Activated CD4-positive, alpha-beta T cell treated with anti-CD3 and anti-CD28 coated beads, Interleukin-2, amount 50 U/mL, for 1 hour (primary cell): ENCODE results near the gene H2BW2.
"Not testable (repeated sequence)": the region's sequence is repeated elsewhere in the genome, so short reads cannot be mapped to it uniquely, and the experiment has no call there.

Source experiments
- DNase-seq: peaks from one replicate; pipeline ENCODE4 v3.0.0-alpha.2; 2020

The H2BW2 gene

DNA sequence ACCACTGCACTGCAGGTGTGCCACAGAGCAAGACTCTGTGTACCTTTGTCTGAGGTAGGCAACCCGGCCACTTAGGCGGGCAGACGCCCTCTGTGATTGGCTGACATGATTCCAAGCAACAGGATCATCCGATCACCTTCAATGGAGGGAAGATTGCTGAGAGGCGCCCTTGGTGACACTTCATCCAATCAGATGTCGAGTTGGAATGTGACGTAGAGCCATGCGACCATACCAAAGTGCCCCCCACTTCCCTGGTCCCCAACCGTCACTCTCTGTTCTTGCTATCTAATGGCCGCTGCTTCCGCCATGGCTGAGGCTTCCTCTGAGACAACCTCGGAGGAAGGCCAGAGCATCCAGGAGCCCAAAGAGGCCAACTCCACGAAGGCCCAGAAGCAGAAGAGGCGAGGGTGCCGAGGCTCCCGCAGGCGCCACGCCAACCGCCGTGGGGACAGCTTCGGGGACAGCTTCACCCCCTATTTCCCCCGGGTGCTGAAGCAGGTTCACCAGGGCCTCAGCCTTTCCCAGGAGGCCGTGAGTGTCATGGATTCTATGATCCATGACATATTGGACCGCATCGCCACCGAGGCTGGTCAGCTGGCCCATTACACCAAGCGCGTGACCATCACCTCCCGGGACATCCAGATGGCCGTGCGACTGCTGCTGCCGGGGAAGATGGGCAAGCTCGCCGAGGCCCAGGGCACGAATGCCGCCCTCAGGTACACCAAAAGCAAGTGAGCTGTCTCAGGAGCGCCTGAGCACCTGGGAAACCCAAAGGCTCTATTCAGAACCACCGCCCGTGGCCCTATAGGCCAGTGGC is at the start of gene H2BW2:
Gene H2BW2 (plus strand): TSS at position 268 of the 817 bp plus-strand sequence. CDS start 39 bp downstream, at position 307.
- DNase-seq: no peak

DNA sequence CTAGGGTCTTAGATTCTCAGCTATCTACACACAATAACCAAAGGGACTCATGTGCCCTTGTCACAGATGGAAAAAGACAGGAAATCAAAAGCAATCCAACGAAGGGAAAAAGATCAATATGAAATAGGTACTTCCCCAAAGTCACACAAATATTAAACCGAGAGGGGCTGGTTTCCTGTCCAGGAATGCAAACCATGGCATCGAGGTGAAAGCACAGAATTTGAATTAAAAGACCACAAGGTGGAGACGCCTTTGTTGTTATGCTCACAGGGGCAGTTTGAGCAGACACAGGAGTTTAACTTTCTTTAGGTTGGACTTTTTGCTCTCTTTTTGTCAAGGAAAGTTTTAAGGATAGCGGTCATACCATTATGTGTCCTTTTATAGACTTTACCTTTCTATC is 40.5 kb upstream of the H2BW2 start:
- no peak for DNase-seq

DNA sequence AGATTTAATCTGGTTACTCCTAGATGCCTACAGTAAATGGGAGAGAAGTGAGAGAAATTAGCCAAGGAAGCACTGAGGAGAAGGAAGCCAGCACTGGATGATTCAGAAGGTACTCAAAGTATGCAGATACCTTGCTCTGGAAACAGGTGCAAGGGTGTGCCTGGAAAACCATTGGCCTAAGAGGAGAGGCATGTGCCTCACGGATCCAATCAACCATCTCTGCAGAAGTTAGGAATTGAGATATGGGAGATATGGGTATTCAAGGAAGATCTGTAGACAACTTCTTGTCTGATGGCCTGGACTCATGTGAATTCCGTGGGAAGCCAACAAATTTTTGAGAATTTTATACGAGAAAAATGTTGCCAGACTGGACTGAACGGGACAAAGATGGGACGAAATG is 30.9 kb upstream of the H2BW2 start:
- no peak for DNase-seq

DNA sequence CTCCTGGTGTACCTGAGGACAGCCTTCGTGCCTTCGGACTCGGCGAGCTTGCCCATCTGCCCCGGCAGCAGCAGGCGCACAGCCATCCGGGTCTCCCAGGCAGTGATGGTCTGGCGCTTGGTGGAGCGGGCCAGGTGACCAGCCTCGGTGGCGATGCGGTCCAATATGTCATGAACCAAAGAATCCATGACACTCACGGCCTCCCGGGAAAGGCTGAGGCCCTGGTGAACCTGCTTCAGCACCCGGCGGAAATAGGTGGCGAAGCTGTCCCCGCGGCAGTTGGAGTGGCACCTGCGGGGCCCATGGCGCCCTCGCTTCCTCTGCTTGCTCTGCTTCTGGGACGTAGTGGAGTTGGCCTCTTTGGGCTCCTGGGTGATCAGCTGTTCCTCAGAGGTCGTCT is 26.6 kb upstream of the H2BW2 start:
- DNase-seq: no peak

DNA sequence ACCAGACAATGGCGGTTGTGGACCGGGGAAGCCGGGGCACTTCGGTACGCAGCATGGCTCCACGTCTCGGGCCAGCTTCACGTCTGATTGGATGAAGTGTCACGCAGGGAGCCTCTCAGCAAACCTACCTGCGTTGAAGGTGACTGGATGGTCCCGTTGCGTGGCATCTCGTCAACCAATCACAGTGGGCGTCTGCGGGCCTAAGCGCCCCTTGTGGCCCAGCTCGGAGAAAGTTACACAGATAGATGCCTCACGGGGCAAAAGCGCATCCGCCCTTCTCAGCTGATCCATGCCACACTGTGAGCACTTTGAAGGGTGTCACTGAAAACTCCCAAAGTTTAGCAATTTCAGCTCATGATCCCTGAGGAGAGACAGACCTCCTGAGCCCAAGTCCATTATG is 26.1 kb upstream of the H2BW2 start, which contains the start of gene H2BW1:
Gene H2BW1 (minus strand): TSS at position 103 of the 400 bp plus-strand sequence. CDS start 132 bp downstream, outside the sequence.
- no peak for DNase-seq

DNA sequence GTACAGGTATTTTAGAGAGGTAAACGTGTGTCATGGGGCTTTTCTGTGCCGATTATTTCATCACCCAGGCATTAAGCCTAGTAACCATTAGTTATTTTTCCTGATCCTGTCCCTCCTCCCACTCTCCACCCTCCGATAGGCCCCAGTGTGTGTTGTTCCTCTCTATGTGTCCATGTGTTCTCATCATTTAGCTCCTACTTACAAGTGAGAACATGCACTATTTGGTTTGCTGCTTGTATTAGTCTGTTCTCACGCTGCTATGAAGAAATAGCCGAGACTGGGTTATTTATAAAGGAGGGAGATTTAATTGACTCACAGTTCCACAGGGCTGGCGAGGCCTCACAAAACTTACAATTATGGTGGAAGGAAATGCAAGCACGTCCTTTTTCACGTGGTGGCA is 24.2 kb upstream of the H2BW2 start:
- DNase-seq: not testable (repeated sequence)

DNA sequence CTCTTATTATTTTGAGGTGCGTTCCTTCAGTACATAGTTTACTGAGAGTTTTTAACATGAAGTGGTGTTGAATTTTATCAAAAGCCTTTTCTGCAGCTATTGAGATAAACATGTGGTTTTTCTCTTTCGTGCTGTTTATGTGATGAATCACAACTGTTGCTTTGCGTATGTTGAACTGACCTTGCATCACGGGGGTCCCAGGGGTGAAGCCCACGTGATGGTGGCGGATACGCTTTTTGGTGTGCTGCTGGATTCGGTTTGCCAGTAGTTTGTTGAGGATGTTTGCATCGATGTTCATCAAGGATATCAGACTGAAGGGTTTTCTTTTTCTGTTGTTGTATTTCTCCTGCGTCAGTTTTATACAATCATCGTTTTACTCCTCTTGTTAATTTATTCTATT is 21.6 kb upstream of the H2BW2 start:
- DNase-seq: no peak

DNA sequence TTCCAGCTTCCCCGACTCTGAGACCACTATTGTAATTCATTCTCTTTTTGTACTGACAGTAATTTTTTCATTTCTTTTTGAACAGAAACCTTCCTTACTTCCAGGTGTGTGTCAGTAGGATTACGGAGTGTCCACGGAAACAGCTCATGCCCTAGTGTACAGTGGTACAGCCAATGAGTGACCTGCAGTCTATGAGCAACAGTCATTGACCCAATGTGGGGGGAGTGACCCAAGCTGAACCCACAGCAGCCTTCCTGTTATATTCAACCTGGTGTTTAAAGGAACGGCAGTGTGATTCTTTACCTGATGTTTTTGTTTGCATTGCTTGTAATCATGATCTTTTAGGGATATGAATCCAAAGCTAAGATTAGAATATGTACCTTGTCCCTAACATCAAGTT is 1.2 kb downstream of the H2BW2 start:
- no peak for DNase-seq

DNA sequence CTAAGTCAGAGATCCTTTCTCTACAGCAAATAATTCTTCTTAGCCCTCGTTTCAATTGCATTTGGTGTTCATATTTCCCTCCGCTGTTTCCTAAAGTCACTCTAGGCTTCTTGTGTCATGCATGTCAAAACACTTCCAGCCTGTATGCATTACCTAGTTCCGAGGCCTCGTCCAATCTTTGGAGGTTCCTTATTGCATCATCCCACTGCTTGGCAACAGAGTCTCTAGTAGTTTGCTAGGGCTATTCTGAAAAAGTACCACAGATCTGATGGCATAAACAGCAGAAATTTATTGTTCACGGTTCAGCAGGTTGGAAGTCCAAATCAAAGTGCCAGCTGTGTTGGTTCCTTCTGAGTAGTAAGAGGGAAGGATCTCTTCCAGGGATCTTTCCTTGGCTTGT is 5.9 kb downstream of the H2BW2 start:
- no peak for DNase-seq

DNA sequence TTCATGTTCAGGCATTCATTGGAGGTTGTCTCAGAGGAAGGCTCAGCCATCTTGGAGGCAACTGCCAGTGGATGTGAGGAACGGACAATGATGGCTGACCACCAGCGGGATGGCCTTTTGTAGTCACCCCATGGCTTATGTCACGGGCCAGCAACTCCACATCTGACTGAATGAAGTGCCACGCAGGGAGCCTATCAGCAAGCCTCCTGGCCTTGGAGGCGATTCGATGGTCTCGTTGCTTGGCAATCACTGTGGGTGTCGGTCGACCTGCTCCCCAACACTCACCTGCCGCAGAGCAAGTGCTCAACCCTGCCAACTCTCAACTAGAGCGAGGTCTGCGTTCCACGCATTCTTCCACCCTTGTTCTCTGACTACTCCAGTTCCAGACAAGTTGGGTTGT is 7.4 kb downstream of the H2BW2 start:
- no peak for DNase-seq

DNA sequence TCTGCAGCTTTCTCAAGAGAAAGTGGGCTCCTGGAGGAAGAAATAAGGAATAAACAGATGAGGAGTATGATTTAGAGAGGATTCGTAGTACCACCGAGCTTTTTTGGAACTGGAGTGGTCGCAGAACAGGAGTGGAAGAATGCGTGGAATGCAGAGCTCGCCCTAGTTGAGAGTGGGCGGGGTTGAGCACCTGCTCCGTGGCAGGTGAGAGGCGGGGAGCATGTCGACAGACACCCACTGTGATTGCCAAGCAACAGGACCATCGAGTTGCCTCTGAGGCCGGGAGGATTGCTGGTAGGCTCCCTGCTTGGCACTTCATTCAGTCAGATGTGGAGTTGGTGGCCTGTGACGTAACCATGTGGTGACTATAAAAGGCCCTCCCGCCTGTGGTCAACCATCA is 15.2 kb downstream of the H2BW2 start:
- not testable (repeated sequence) for DNase-seq

DNA sequence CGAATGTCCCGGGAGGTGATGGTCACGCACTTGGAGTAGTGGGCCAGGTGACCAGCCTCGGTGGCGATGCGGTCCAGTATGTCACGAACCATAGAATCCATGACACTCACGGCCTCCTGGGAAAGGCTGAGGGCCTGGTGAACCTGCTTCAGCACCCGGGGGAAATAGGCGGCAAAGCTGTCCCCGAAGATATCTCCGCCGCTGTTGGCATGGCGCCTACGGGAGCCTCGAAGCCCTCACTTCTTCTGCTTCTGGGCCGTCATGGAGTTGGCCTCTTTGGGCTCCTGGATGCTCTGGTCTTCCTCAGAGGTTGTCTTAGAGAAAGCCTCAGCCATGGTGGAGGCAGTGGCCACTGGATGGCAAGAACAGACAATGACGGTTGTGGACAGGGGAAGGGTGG is 22.9 kb downstream of the H2BW2 start:
- not testable (repeated sequence) for DNase-seq

DNA sequence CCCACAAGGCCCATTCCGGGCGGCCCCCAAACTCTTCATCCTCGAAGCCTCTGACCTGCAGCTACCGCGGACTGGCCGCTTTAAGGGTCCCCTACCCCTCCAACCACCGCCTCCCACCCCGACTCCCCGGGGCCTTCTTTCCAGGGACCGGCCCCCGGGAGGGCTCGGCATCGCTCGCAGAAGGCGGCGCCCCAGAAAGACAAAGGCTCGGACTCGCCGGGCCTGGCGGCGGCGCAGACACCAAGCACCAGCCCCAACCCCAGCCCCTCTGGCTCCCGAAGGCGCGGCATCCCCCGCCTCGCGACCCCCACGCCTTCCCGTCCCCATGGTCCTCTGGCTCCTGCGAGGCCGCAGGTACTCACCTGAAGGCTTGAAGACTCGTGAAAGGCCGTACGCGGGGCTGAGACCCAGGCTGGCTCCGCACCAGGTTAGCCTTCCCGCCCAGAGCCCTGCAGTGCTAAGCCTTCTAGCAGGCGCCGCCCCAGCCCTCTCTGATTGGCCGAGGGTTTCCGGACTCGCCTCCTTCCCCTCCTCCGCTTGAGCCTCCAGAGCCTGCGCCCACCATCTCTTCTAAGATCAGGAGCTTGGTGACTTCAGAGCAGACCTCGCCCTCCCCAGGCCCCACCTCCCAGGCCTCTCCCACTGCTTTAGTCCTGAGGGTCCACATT is 36.2 kb downstream of the H2BW2 start, which contains the start of gene TMSB15C:
Gene TMSB15C (minus strand): TSS at position 459 of the 668 bp plus-strand sequence.
- not testable (repeated sequence) for DNase-seq

DNA sequence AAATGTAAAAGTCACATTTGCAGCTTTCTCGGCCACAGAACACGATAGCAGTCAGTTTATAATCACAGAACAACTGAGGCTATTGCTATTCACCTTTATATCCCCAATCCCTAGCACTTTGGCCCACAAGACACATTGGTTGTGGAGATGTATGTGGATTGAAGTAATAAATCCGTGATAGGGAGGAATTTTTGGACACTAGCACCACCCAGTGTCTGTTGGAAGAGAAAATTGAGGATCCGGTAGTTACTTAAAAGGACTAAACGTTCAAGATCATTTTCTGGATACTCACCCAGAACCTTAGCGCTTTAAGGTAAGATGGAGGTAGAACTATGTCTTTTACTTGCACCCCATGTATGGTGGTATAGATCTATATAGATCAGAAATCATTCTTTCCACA is 38.1 kb downstream of the H2BW2 start:
- DNase-seq: not testable (repeated sequence)

DNA sequence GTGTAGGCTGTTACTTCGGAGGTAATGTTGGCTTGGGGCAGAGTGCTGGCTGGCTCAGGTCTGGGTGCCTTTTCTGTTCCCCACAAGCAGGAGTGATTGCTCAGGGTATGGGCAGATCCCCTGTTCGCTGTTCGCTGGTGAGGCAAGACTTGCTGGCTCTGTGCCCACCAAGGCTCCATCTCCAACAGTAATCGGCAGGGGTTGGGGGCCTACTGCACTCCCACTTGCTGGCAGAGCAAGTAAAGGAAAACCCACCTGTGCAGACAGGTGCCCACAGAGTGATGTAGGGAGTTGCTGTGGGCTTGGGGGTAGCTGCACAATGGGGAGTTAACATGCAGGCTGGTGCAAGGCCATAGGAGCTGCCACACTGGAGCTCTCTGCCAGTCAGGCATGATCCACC is 44.3 kb downstream of the H2BW2 start:
- DNase-seq: no peak

DNA sequence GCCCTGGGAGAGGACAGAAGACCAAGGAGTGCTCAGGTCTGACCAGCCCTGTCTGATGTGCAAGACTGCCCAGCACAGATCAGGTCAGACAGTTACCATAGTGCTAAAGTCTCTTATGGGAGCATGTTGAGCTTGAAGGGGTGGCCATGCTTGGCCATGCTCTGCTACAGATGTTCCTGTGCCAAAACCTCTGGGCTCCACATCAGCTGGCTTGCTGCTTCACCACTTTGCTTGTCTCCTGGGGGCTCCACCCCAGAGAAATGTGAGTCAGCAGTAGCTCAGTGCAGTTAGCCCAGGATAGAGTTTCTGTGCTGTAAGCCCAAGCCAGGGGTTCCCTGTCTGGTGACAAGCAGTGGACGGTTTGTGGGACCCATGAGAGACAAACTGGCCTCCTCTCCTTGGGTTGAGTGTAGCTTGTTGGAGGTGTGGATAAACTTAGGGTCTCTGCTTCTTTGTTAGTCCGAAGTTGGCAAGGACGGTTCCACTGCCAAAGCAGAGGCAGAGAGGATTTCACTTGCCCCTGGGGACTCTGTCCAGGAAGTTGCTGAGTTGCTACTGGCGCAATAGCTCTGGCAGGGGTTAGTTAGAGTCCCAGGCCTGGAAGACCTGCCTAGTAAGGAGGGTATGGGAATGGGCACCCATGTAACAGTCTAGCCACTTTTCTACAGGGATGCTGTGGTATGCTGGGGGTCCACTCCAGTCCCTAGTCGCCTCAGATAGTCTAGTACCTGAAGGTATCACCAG is 45.0 kb downstream of the H2BW2 start:
- DNase-seq: no peak

DNA sequence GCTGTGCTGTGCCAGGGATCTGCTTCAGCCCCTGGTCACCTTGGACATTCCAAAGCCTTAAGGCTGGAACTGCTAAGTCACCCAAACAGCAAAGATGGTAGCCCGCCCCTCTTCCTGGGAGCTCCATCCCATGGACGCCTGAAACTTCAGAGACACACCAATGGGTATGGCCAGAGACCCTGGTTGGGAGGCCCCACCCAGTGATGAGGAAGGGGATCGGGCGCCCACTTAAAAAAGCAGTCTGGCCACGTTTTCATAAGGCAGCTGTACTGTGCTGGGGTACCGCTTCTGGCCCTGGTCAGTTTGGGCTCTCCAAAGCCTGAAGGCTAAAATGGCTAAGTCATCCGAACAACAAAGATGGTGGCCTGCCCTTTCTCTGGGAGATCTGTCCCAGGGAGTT is 45.7 kb downstream of the H2BW2 start:
- DNase-seq: no peak

DNA sequence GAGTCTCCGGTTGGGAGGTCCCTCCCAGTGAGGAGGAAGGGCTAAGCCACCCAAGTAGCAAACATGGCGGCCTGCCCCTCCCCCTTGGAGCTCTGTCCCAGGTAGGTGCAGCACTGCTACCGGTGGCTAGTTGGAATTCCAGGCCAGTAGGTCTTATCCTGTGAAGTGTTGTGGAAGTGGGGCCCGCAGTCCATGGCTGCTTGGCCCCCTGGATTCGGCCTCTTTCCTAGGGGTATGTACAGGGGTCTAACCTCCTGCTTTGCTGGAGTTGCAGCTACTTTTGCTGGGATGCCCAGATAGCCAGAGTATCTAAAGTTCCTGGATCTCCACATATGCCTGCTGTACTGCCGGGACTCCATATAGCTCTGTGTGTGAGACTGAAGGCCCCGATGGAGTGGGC is 46.2 kb downstream of the H2BW2 start:
- no peak for DNase-seq
